Thoracic aorta (tissue), 2 donors: ENCODE data around the gene LPAR5. TPM values are rescaled to one million over a fixed set of nuclear protein-coding genes. Genes with fewer than 3 reads are reported as not detected.
A peak's percentile ranks its signal among the peaks of the same experiment; 100 is the strongest.

Experiments used
- ATAC-seq: fragments of 150-250 bp; one replicate; pipeline ENCODE4 v1.8.0; 2017; ENCODE audit warnings: low read depth; ENCODE audit not compliant: insufficient number of reproducible peaks, low FRiP score
- DNase-seq: peaks from one replicate; pipeline ENCODE4 v3.0.0-alpha.2; 2020; ENCODE audit warnings: low spot score
- H3K27ac ChIP-seq, 2 donors: fragments of 200-600 bp; sonication (generic); 1 replicate in 1 of 2; 2 replicates in 1 of 2; pipeline ENCODE4 v1.5.1; 2016; ENCODE audit warnings: mild to moderate bottlenecking in 2 of 2, moderate library complexity in 2 of 2
- H3K27me3 ChIP-seq: fragments of 200-600 bp; sonication (generic); replicated peaks from 2 replicates; pipeline ENCODE4 v1.6.0; 2016; ENCODE audit warnings: mild to moderate bottlenecking; ENCODE audit not compliant: insufficient read depth
- H3K36me3 ChIP-seq: fragments of 200-600 bp; sonication (generic); one replicate; pipeline ENCODE4 v1.5.1; 2016
- H3K4me1 ChIP-seq, 2 donors: fragments of 200-600 bp; sonication (generic); 1 replicate in 1 of 2; 2 replicates in 1 of 2; pipeline versions ENCODE4 v1.5.1 to v1.6.0; 2016; ENCODE audit warnings: low read depth in 2 of 2, mild to moderate bottlenecking in 1 of 2; ENCODE audit not compliant: control insufficient read depth in 1 of 2
- H3K4me3 ChIP-seq: fragments of 200-600 bp; sonication (generic); 2 replicates; pipeline ENCODE4 v1.5.1; 2016; ENCODE audit warnings: mild to moderate bottlenecking
- H3K9me3 ChIP-seq: fragments of 200-600 bp; sonication (generic); 2 replicates; pipeline ENCODE4 v1.5.1; 2016
- CTCF ChIP-seq: fragments of 200-600 bp; sonication (generic); IDR thresholded peaks from one replicate; pipeline ENCODE4 v1.5.1; 2019; ENCODE audit warnings: antibody characterized with exemption
- total RNA-seq, 2 donors: library from RNA; depleted of rRNA; stranded (reverse); fragments of >200 nt; gene quantifications; one replicate each; pipeline versions ENCODE4 v1.1.0 to v1.2.3, GENCODE V29; 2016

Gene LPAR5
- total RNA-seq, 2 donors from 2014 or later, result 4.8 to 6.8 TPM

GRCh38 chr12:6613015-6613775 lies 22.6 kb downstream of the LPAR5 start:
- Histone ChIP-seq H3K9me3 (no peaks in the 10 kb centered on the region), H3K4me3 (peak overlapping the region; percentile 68), H3K27ac (peak overlapping the region; percentile 92 to 97), H3K27me3 (no peaks in the 10 kb centered on the region), H3K36me3 (no peaks in the 10 kb centered on the region), H3K4me1 (peaks cover 16 to 36% of the 10 kb centered on the region in 2 donors)
- TF ChIP-seq CTCF, result peak; percentile 8
- ATAC-seq, result peak; percentile 48
- peak; percentile 69 for DNase-seq

GRCh38 chr12:6612652-6613014 lies 23.1 kb downstream of the LPAR5 start:
- no peaks in the 10 kb centered on the region for H3K9me3 ChIP-seq
- peak overlapping the region; percentile 92 to 97 for H3K27ac ChIP-seq
- H3K36me3 ChIP-seq, result no peaks in the 10 kb centered on the region
- DNase-seq (no peak), ATAC-seq (no peak)
- H3K4me3 ChIP-seq, result peak overlapping the region; percentile 68
- no peak for TF ChIP-seq CTCF
- peaks cover 16 to 36% of the 10 kb centered on the region in 2 donors for H3K4me1 ChIP-seq
- H3K27me3 ChIP-seq, result no peaks in the 10 kb centered on the region

GRCh38 chr12:6612247-6612646 lies 23.5 kb downstream of the LPAR5 start:
- peak overlapping the region; percentile 68 for H3K4me3 ChIP-seq
- H3K27me3 ChIP-seq, result no peaks in the 10 kb centered on the region
- peaks cover 16 to 36% of the 10 kb centered on the region in 2 donors for H3K4me1 ChIP-seq
- DNase-seq (no peak), ATAC-seq (no peak)
- no peak for TF ChIP-seq CTCF
- no peaks in the 10 kb centered on the region for H3K36me3 ChIP-seq
- H3K27ac ChIP-seq, result peak overlapping the region; percentile 92 to 97
- no peaks in the 10 kb centered on the region for H3K9me3 ChIP-seq

GRCh38 chr12:6608592-6609281 lies 27.0 kb downstream of the LPAR5 start:
- ATAC-seq (no peak), DNase-seq (no peak)
- Histone ChIP-seq H3K36me3 (no peaks in the 10 kb centered on the region), H3K4me3 (no peak overlapping the region), H3K4me1 (peaks cover 29 to 44% of the 10 kb centered on the region in 2 donors), H3K27me3 (no peaks in the 10 kb centered on the region), H3K9me3 (no peaks in the 10 kb centered on the region), H3K27ac (peak overlapping the region; percentile 74 to 93)
- no peak for TF ChIP-seq CTCF

- Histone ChIP-seq H3K27ac (peak overlapping the region; percentile 74 to 93), H3K4me3 (no peak overlapping the region), H3K4me1 (peaks cover 32 to 46% of the 10 kb centered on the region in 2 donors), H3K27me3 (no peaks in the 10 kb centered on the region), H3K9me3 (no peaks in the 10 kb centered on the region), H3K36me3 (no peaks in the 10 kb centered on the region)
- no peak for TF ChIP-seq CTCF
- DNase-seq, result peak; percentile 48
- peak; percentile 35 for ATAC-seq
These were observed 27.8 kb downstream of the LPAR5 start for GRCh38 chr12:6607751-6608591.
